ENCODE data around the gene HOXA4. TPM values are rescaled to one million over a fixed set of nuclear protein-coding genes. Genes with fewer than 3 reads are reported as not detected.

HOXA4 gene
- polyA plus RNA-seq, 1 donor (not counting 4 experiments of a cell fraction or from before 2014, with no cell fraction given): 1.5 TPM

DNA sequence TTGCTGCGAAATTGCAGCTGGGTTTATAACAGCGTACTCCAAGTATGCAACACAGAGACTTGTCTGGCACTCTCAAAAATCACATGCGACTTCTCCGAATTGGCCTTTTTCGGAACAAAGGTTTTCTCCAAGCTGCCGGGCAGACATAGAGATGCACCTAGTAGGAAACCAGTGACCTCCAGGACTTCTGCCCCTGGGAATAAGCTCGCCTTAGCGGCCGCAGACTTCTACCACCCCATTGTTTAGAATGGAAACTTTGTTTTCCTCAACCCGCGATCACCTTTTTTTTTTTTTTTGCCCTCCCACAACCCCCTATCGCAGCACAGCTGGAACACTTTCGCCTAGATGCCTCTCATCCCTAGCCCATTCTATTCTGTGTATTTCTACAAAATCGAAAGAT is 48.5 kb upstream of the HOXA4 start:
- dilution Hi-C loops (cut with MboI; ENCODE audit: extremely low pct_ligation_motif_present, low sequenced_read_pairs): no loop called here
- Histone ChIP-seq H3K79me2 (ENCODE audit: control insufficient read depth, insufficient read depth, low read length) (no peaks in the 10 kb centered on the region), H3K27ac (ENCODE audit: control insufficient read depth, insufficient read depth, low read length) (no peak overlapping the region), H3K36me3 (ENCODE audit: control insufficient read depth in 2 of 2, extremely low read depth in 1 of 2, insufficient read depth in 2 of 2, low read length in 2 of 2) (no peaks in the 10 kb centered on the region), H3K9me3 (ENCODE audit: control insufficient read depth, low read depth, low read length) (no peaks in the 10 kb centered on the region), H2AFZ (ENCODE audit: control insufficient read depth, low read length) (no peak overlapping the region), H3K4me3 (ENCODE audit: control insufficient read depth in 2 of 3, extremely low read depth in 1 of 3, insufficient read depth in 2 of 3, low read depth in 1 of 3, low read length in 3 of 3) (no peak overlapping the region), H3K4me2 (ENCODE audit: control insufficient read depth, extremely low read depth, insufficient read depth, low read depth, low read length) (no peak overlapping the region), H3K4me1 (ENCODE audit: control insufficient read depth, extremely low read depth, insufficient read depth, low read length) (peaks cover 8% of the 10 kb centered on the region), H4K20me1 (ENCODE audit: control insufficient read depth, extremely low read depth, insufficient read depth, low read length) (no peaks in the 10 kb centered on the region), H3K9ac (ENCODE audit: control insufficient read depth, extremely low read depth, insufficient read depth, low read length) (no peak overlapping the region), H3K9me1 (ENCODE audit: control insufficient read depth, extremely low read depth, insufficient read depth, low read length) (no peaks in the 10 kb centered on the region), H3K27me3 (ENCODE audit: control insufficient read depth, extremely low read depth, insufficient read depth, low read length) (peaks cover 26% of the 10 kb centered on the region)
- DNase-seq (ENCODE audit: low read depth, low spot score): no peak
- no peak for FAIRE-seq
- TF ChIP-seq, protein P1, sequence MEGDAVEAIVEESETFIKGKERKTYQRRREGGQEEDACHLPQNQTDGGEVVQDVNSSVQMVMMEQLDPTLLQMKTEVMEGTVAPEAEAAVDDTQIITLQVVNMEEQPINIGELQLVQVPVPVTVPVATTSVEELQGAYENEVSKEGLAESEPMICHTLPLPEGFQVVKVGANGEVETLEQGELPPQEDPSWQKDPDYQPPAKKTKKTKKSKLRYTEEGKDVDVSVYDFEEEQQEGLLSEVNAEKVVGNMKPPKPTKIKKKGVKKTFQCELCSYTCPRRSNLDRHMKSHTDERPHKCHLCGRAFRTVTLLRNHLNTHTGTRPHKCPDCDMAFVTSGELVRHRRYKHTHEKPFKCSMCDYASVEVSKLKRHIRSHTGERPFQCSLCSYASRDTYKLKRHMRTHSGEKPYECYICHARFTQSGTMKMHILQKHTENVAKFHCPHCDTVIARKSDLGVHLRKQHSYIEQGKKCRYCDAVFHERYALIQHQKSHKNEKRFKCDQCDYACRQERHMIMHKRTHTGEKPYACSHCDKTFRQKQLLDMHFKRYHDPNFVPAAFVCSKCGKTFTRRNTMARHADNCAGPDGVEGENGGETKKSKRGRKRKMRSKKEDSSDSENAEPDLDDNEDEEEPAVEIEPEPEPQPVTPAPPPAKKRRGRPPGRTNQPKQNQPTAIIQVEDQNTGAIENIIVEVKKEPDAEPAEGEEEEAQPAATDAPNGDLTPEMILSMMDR (optimal IDR thresholded peaks at IDR 0.05 in 1 of 3, IDR thresholded peaks at IDR 0.05 in 1 of 3, conservative IDR thresholded peaks at IDR 0.05 in 1 of 3; ENCODE audit: extremely low read depth in 1 of 3, insufficient read depth in 2 of 3, low read length in 3 of 3): no peak
- no peak for TF ChIP-seq EZH2 (IDR thresholded peaks at IDR 0.05; ENCODE audit: low read length)

DNA sequence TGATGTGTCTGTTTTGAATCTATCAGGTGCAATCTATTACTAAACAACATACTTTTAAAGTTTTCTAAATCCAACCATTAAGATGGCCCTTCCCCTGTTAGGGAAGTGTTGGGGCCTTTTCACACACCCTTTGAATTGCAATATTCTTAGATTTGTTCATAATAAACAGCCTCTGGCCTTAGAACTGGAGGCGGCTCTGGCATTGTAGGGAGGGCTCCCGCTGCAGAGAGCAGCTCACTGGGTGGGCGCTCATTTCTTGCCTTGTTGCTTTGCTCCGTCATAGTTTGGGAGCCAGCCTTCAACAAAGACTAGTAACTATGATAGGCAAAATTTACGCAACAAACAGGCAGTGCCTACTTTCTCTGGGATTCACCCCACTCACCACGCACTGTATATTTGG is 47.8 kb upstream of the HOXA4 start:
- no peak overlapping the region for H3K4me2 ChIP-seq (ENCODE audit: control insufficient read depth, extremely low read depth, insufficient read depth, low read depth, low read length)
- dilution Hi-C loops (cut with MboI; ENCODE audit: extremely low pct_ligation_motif_present, low sequenced_read_pairs): no loop called here
- no peak overlapping the region for H3K9ac ChIP-seq (ENCODE audit: control insufficient read depth, extremely low read depth, insufficient read depth, low read length)
- TF ChIP-seq, protein P1 (optimal IDR thresholded peaks at IDR 0.05 in 1 of 3, IDR thresholded peaks at IDR 0.05 in 1 of 3, conservative IDR thresholded peaks at IDR 0.05 in 1 of 3; ENCODE audit: extremely low read depth in 1 of 3, insufficient read depth in 2 of 3, low read length in 3 of 3): no peak
- no peak for TF ChIP-seq EZH2 (IDR thresholded peaks at IDR 0.05; ENCODE audit: low read length)
- H3K4me1 ChIP-seq (ENCODE audit: control insufficient read depth, extremely low read depth, insufficient read depth, low read length): peaks cover 4% of the 10 kb centered on the region
- H3K9me3 ChIP-seq (ENCODE audit: control insufficient read depth, low read depth, low read length): no peaks in the 10 kb centered on the region
- DNase-seq (ENCODE audit: low read depth, low spot score) (no peak), FAIRE-seq (no peak)
- no peak overlapping the region for H2AFZ ChIP-seq (ENCODE audit: control insufficient read depth, low read length)
- H3K79me2 ChIP-seq (ENCODE audit: control insufficient read depth, insufficient read depth, low read length): peaks cover 2% of the 10 kb centered on the region
- no peaks in the 10 kb centered on the region for H3K36me3 ChIP-seq (ENCODE audit: control insufficient read depth in 2 of 2, extremely low read depth in 1 of 2, insufficient read depth in 2 of 2, low read length in 2 of 2)
- no peaks in the 10 kb centered on the region for H3K9me1 ChIP-seq (ENCODE audit: control insufficient read depth, extremely low read depth, insufficient read depth, low read length)
- H3K27me3 ChIP-seq (ENCODE audit: control insufficient read depth, extremely low read depth, insufficient read depth, low read length): peaks cover 20% of the 10 kb centered on the region
- no peaks in the 10 kb centered on the region for H4K20me1 ChIP-seq (ENCODE audit: control insufficient read depth, extremely low read depth, insufficient read depth, low read length)
- H3K27ac ChIP-seq (ENCODE audit: control insufficient read depth, insufficient read depth, low read length): no peak overlapping the region
- no peak overlapping the region for H3K4me3 ChIP-seq (ENCODE audit: control insufficient read depth in 2 of 3, extremely low read depth in 1 of 3, insufficient read depth in 2 of 3, low read depth in 1 of 3, low read length in 3 of 3)
